PC-3 (cell line): Measurements from ENCODE around the gene KRTAP10-4. TPM values are rescaled to one million over a fixed set of nuclear protein-coding genes. Genes with fewer than 3 reads are reported as not detected.
"Not testable (repeated sequence)": the region's sequence is repeated elsewhere in the genome, so short reads cannot be mapped to it uniquely, and the experiment has no call there.

Experiments used
- ATAC-seq: fragments of 200-7000 bp; cut with Tn5 transposase; 2 replicates; pipeline ENCODE4 v1.9.1; 2020; ENCODE audit warnings: mild to moderate bottlenecking, moderate library complexity
- BruUV-seq: library from RNA; stranded (reverse); fragments of 400-500 nt; replicated peaks from 2 replicates; lab custom pipeline; 2021; lab: Mats Ljungman, UMichigan
- CTCF ChIA-PET: fragments of 300-600 bp; sonication (Branson Sonifier 250); formaldehyde crosslinking; loops from one replicate; lab custom pipeline; 2022; ENCODE audit warnings: antibody characterized with exemption; lab: Charles Lee
- POLR2A ChIA-PET: fragments of 300-600 bp; sonication (Branson Sonifier 250); formaldehyde crosslinking; loops from one replicate; lab custom pipeline; 2022; ENCODE audit warnings: antibody characterized with exemption; ENCODE audit not compliant: unreplicated experiment; lab: Charles Lee
- DNase-seq: peaks from one replicate; pipeline ENCODE4 v3.0.0-alpha.2; 2015
- H2AFZ ChIP-seq: fragments of 300-600 bp; sonication (generic); 2 replicates; pipeline ENCODE4 v1.6.0; 2016; ENCODE audit warnings: antibody characterized with exemption, low read length
- H3F3A ChIP-seq: fragments of 300-600 bp; sonication (generic); one replicate; pipeline ENCODE4 v1.6.0; 2017; ENCODE audit warnings: antibody characterized with exemption, low read length, control low read depth, mild to moderate bottlenecking; ENCODE audit not compliant: unreplicated experiment
- H3K27ac ChIP-seq: fragments of 300-600 bp; sonication (generic); 2 replicates; pipeline ENCODE4 v1.5.1; 2016; ENCODE audit warnings: mild to moderate bottlenecking, low read length
- H3K27me3 ChIP-seq: fragments of 300-600 bp; sonication (generic); 2 replicates; pipeline ENCODE4 v1.6.1; 2016; ENCODE audit warnings: low read length, mixed read lengths
- H3K36me3 ChIP-seq: fragments of 300-600 bp; sonication (generic); 2 replicates; pipeline ENCODE4 v1.6.1; 2016; ENCODE audit warnings: low read depth, mixed run types, low read length, mixed read lengths
- H3K4me1 ChIP-seq: fragments of 300-600 bp; sonication (generic); 2 replicates; pipeline ENCODE4 v1.5.1; 2016; ENCODE audit warnings: low read length; ENCODE audit not compliant: insufficient read depth
- H3K4me2 ChIP-seq: fragments of 300-600 bp; sonication (generic); 2 replicates; pipeline ENCODE4 v1.6.0; 2016; ENCODE audit warnings: low read length
- H3K4me3 ChIP-seq: fragments of 300-600 bp; sonication (generic); 2 replicates; pipeline ENCODE4 v1.5.1; 2016; ENCODE audit warnings: mild to moderate bottlenecking, low read length, mixed read lengths
- H3K79me2 ChIP-seq: fragments of 300-600 bp; sonication (generic); 2 replicates; pipeline ENCODE4 v1.6.1; 2017; ENCODE audit warnings: low read length, mixed read lengths
- H3K9ac ChIP-seq: fragments of 300-600 bp; sonication (generic); 2 replicates; pipeline ENCODE4 v1.6.0; 2016; ENCODE audit warnings: mild to moderate bottlenecking, low read length
- H3K9me2 ChIP-seq: fragments of 300-600 bp; sonication (generic); replicated peaks from 2 replicates; pipeline ENCODE4 v1.6.1; 2016; ENCODE audit warnings: mixed run types, low read length, mixed read lengths
- H3K9me3 ChIP-seq: fragments of 300-600 bp; sonication (generic); 2 replicates; pipeline ENCODE4 v1.6.1; 2016; ENCODE audit warnings: low read length, mixed read lengths
- H4K20me1 ChIP-seq: fragments of 300-600 bp; sonication (generic); 2 replicates; pipeline ENCODE4 v1.6.1; 2016; ENCODE audit warnings: low read length, mixed read lengths
- CTCF ChIP-seq: fragments of 300-600 bp; sonication (generic); conservative IDR thresholded peaks from 2 replicates; pipeline ENCODE4 v1.5.1; 2017; ENCODE audit warnings: antibody characterized with exemption, low read depth, mild to moderate bottlenecking, low read length
- EZH2 ChIP-seq: fragments of 300-600 bp; sonication (generic); IDR thresholded peaks from one replicate; pipeline ENCODE4 v1.6.1; 2017; ENCODE audit warnings: antibody characterized with exemption, mild to moderate bottlenecking, low read length; ENCODE audit not compliant: unreplicated experiment
- EZH2phosphoT487 ChIP-seq: fragments of 300-600 bp; sonication (generic); IDR thresholded peaks from 2 replicates; pipeline ENCODE4 v1.6.1; 2018; ENCODE audit warnings: mild to moderate bottlenecking, antibody characterized with exemption, low read length, borderline replicate concordance
- intact Hi-C: fragments of 100-400 bp; cut with micrococcal nuclease; formaldehyde crosslinking; loops from 2 replicates; pipeline ENCODE4 v1.9.0; 2023
- total RNA-seq: library from RNA; depleted of rRNA; stranded (reverse); fragments of >200 nt; gene quantifications from 2 replicates; pipeline ENCODE4 v1.2.3, GENCODE V29; 2014

The KRTAP10-4 gene
- total RNA-seq, 1 experiment from 2014 or later: not detected

DNA sequence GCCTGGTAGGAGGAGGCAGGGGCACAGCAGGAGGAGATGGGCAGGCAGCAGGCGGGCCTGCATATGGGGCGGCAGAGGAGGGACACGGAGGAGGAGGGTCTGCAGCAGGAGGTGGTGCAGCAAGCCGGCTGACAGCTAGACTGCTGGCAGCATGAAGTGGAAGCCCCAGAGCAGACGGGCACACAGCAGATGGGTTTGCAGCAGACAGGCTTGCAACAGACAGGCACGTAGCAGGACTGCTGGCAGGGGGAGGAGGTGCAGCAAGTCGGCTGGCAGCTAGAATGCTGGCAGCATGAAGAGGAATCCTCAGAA lies 6.3 kb downstream of the KRTAP10-4 start:
- H3K9ac ChIP-seq: no peak overlapping the region
- no peaks in the 10 kb centered on the region for H3K27me3 ChIP-seq
- no peaks in the 10 kb centered on the region for H3K9me2 ChIP-seq
- intact Hi-C loops: no loop called here
- ATAC-seq (peak; percentile 8), DNase-seq (no peak)
- CTCF ChIA-PET: interaction anchor here (1.7 kb wide), 1 partner anchor 214 kb away, joined by 4 read pairs; no protein-coding TSS in a partner anchor
- POLR2A ChIA-PET: no interaction called here
- no peak overlapping the region for H3K27ac ChIP-seq
- BruUV-seq: no TSS peak
- H3K9me3 ChIP-seq: 0 out of 2 replicates have a peak, but pooled peaks cover 5% of the 10 kb centered on the region
- H3K4me1 ChIP-seq: peaks cover 10% of the 10 kb centered on the region; the same call in 1 of the 2 replicates
- H4K20me1 ChIP-seq: no peaks in the 10 kb centered on the region
- H3K4me3 ChIP-seq: peak overlapping the region; percentile 51; the same call in 1 of the 2 replicates
- H3K4me2 ChIP-seq: peak overlapping the region; percentile 82
- H3F3A ChIP-seq: no peaks in the 10 kb centered on the region
- no peaks in the 10 kb centered on the region for H3K36me3 ChIP-seq
- H2AFZ ChIP-seq: peak overlapping the region; percentile 61; the same call in 1 of the 2 replicates
- TF ChIP-seq EZH2 (no peak), CTCF (no peak), EZH2phosphoT487 (no peak)
- no peaks in the 10 kb centered on the region for H3K79me2 ChIP-seq

- intact Hi-C loops: not testable (repeated sequence)
These were observed 6.8 kb downstream of the KRTAP10-4 start, which contains the start of gene KRTAP10-5 for GRCh38 chr21:44580231-44580821. Gene KRTAP10-5 (minus strand): TSS chr21:44580604. CDS start chr21:44580578, 26 bp downstream.

GRCh38 chr21:44581158-44581557 lies 7.6 kb downstream of the KRTAP10-4 start:
- no peaks in the 10 kb centered on the region for H3K27me3 ChIP-seq
- POLR2A ChIA-PET: no interaction called here
- peaks cover 10% of the 10 kb centered on the region; the same call in 1 of the 2 replicates for H3K4me1 ChIP-seq
- no peak overlapping the region for H2AFZ ChIP-seq
- H3K9me2 ChIP-seq: no peaks in the 10 kb centered on the region
- DNase-seq (no peak), ATAC-seq (no peak)
- CTCF ChIA-PET: interaction anchor here (1.7 kb wide), 1 partner anchor 213 kb away, joined by 4 read pairs; no protein-coding TSS in a partner anchor
- H3K4me2 ChIP-seq: no peak overlapping the region
- no peak overlapping the region for H3K9ac ChIP-seq
- TF ChIP-seq CTCF: no peak
- no peak for TF ChIP-seq EZH2
- TF ChIP-seq EZH2phosphoT487: no peak
- no peaks in the 10 kb centered on the region for H3K79me2 ChIP-seq
- no peaks in the 10 kb centered on the region for H3K36me3 ChIP-seq
- no TSS peak for BruUV-seq
- H3F3A ChIP-seq: no peaks in the 10 kb centered on the region
- no peak overlapping the region for H3K4me3 ChIP-seq
- H3K9me3 ChIP-seq: 0 out of 2 replicates have a peak, but pooled peaks cover 5% of the 10 kb centered on the region
- H4K20me1 ChIP-seq: no peaks in the 10 kb centered on the region
- no peak overlapping the region for H3K27ac ChIP-seq
- intact Hi-C loops: no loop called here

More at GRCh38 chr21:44580231-44580821, 6.8 kb downstream of the KRTAP10-4 start, which contains the start of gene KRTAP10-5:
- CTCF ChIA-PET: interaction anchor here (0.6 to 1.7 kb wide), 3 partner anchors 92 to 213 kb away, joined by 4 to 12 read pairs (median 4); no protein-coding TSS in a partner anchor
- DNase-seq: peak; percentile 64
- H3K9me2 ChIP-seq, H4K20me1 ChIP-seq, H3K79me2 ChIP-seq, H3K4me1 ChIP-seq, H3K36me3 ChIP-seq, BruUV-seq, POLR2A ChIA-PET, H3K9me3 ChIP-seq, H3F3A ChIP-seq, H3K27me3 ChIP-seq: not testable (repeated sequence)
- peak within 1 kb of the TSS; percentile 82 for H3K4me2 ChIP-seq
- ATAC-seq: peak; percentile 86
- peak within 1 kb of the TSS; percentile 51 for H3K4me3 ChIP-seq
- peak within 1 kb of the TSS; percentile 61 for H2AFZ ChIP-seq
- H3K27ac ChIP-seq: peak within 1 kb of the TSS; percentile 40
- H3K9ac ChIP-seq: peak within 1 kb of the TSS; percentile 11; the same call in 1 of the 2 replicates
